ENCODE data around the gene P4HA2. TPM values are rescaled to one million over a fixed set of nuclear protein-coding genes. Genes with fewer than 3 reads are reported as not detected.
"Not testable (repeated sequence)": the region's sequence is repeated elsewhere in the genome, so short reads cannot be mapped to it uniquely, and the experiment has no call there.

P4HA2 gene
- total RNA-seq, 1 donor from 2014 or later: 79.0 TPM

DNA sequence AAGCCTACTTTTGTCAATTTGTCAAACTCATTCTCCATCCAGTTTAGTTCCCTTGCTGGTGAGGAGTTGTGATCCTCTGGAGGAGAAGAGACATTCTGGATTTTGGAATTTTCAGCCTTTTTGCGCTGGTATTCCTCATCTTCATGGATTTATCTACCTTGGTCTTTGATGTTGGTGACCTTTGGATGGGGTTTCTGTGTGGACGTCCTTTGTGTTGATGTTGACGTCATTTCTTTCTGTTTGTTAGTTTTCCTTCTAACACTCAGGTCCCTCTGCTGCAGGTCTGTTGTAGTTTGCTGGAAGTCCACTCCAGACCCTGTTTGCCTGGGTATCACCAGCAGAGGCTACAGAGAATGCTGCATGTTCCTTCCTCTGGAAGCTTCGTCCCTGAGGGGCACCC, 71.2 kb downstream of the P4HA2 start:
- Histone ChIP-seq H3K36me3 (no peaks in the 10 kb centered on the region), H3K27ac (no peak overlapping the region), H3K4me3 (no peak overlapping the region), H3K27me3 (no peaks in the 10 kb centered on the region), H3K4me1 (no peaks in the 10 kb centered on the region), H3K9me3 (peaks cover 6% of the 10 kb centered on the region)
- intact Hi-C loops (cut with DNase I): no loop called here
- no peak for DNase-seq
- no peak for ATAC-seq
- TF ChIP-seq, protein P1, sequence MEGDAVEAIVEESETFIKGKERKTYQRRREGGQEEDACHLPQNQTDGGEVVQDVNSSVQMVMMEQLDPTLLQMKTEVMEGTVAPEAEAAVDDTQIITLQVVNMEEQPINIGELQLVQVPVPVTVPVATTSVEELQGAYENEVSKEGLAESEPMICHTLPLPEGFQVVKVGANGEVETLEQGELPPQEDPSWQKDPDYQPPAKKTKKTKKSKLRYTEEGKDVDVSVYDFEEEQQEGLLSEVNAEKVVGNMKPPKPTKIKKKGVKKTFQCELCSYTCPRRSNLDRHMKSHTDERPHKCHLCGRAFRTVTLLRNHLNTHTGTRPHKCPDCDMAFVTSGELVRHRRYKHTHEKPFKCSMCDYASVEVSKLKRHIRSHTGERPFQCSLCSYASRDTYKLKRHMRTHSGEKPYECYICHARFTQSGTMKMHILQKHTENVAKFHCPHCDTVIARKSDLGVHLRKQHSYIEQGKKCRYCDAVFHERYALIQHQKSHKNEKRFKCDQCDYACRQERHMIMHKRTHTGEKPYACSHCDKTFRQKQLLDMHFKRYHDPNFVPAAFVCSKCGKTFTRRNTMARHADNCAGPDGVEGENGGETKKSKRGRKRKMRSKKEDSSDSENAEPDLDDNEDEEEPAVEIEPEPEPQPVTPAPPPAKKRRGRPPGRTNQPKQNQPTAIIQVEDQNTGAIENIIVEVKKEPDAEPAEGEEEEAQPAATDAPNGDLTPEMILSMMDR (IDR thresholded peaks at IDR 0.05): no peak

DNA sequence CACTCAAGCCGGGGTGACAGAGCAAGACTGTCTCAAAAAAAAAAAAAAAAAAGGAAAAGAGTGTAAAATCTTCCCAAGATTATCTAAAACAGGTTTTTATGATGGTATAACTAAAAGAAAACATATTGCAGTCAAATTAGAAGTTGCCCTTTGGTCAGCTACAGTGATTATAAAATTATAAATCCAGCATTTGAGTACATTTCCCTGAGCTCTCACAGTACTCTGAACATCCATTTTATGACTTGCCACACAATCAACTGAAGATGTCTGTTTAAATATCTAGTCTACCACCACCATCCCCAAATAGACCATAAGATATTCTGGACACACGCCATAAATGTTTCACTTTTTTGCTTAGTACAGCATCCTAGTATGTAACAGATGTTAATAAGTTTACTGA, 77.1 kb downstream of the P4HA2 start:
- ATAC-seq: no peak
- Histone ChIP-seq H3K36me3 (no peaks in the 10 kb centered on the region), H3K27ac (no peak overlapping the region), H3K27me3 (no peaks in the 10 kb centered on the region), H3K4me3 (no peak overlapping the region), H3K4me1 (no peaks in the 10 kb centered on the region), H3K9me3 (peaks cover 6% of the 10 kb centered on the region)
- DNase-seq: no peak
- intact Hi-C loops (cut with DNase I): no loop called here
- TF ChIP-seq, protein P1 (IDR thresholded peaks at IDR 0.05): no peak

DNA sequence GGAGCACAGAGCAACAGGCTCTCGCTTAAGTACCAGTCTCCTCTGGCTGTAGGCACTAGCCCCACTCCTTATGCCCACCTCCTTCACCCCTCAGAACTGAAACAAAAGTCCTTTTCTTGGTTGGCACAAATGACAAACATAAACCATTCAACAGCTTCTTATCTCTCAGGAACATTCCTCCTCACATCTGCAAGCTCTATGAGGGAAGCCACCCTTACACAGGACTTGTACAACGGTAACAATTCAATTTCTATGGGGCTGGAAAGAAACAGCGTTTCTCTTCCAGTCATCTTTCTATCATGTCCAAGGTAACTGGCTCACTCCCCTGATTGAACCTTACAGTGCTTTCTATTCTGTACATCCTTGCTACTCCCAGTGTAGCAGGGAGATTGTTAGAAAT, 80.0 kb downstream of the P4HA2 start:
- no peak for ATAC-seq
- H3K27ac ChIP-seq: no peak overlapping the region
- H3K4me1 ChIP-seq: no peaks in the 10 kb centered on the region
- H3K36me3 ChIP-seq: no peaks in the 10 kb centered on the region
- H3K9me3 ChIP-seq: peaks cover 11% of the 10 kb centered on the region
- no peak overlapping the region for H3K4me3 ChIP-seq
- TF ChIP-seq, protein P1 (IDR thresholded peaks at IDR 0.05): no peak
- H3K27me3 ChIP-seq: no peaks in the 10 kb centered on the region
- DNase-seq: no peak
- intact Hi-C loops (cut with DNase I): no loop called here

DNA sequence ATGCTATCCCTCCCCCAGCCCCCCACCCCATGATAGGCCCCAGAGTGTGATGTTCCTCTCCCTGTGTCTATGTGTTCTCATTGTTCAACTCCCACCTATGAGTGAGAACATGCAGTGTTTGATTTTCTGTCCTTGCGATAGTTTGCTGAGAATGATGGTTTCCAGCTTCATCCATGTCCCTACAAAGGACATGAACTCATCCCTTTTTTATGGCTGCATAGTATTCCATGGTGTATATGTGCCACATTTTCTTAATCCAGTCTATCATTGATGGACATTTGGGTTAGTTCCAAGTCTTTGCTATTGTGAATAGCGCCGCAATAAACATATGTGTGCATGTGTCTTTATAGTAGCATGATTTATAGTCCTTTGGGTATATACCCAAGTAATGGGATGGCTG, 82.3 kb downstream of the P4HA2 start:
- intact Hi-C loops (cut with DNase I); ATAC-seq; DNase-seq; H3K27ac ChIP-seq; H3K9me3 ChIP-seq; H3K27me3 ChIP-seq; H3K36me3 ChIP-seq; H3K4me1 ChIP-seq; H3K4me3 ChIP-seq: not testable (repeated sequence)

DNA sequence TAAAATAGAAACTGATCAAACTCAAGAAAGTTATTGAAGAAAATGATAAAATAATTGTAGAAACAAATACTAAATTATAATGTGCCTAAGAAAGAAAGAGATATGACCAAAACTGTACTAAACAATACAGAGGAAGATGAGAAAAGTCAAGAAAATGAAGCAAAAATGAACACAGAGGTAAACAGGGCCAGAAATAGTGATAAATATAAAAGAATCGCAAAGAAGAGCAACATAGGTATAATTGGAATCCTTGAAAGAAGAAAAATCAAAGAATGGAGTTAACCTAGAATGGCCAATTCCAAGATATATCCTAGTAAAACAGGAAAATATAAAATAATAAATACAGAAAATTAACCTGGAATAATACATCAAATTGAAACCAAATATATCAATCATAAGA, 84.5 kb downstream of the P4HA2 start:
- no peak for DNase-seq
- H3K9me3 ChIP-seq: peaks cover 6% of the 10 kb centered on the region
- no peak for ATAC-seq
- H3K4me1 ChIP-seq: no peaks in the 10 kb centered on the region
- H3K27me3 ChIP-seq: no peaks in the 10 kb centered on the region
- intact Hi-C loops (cut with DNase I): no loop called here
- no peak overlapping the region for H3K27ac ChIP-seq
- TF ChIP-seq, protein P1 (IDR thresholded peaks at IDR 0.05): no peak
- H3K4me3 ChIP-seq: no peak overlapping the region
- H3K36me3 ChIP-seq: no peaks in the 10 kb centered on the region

DNA sequence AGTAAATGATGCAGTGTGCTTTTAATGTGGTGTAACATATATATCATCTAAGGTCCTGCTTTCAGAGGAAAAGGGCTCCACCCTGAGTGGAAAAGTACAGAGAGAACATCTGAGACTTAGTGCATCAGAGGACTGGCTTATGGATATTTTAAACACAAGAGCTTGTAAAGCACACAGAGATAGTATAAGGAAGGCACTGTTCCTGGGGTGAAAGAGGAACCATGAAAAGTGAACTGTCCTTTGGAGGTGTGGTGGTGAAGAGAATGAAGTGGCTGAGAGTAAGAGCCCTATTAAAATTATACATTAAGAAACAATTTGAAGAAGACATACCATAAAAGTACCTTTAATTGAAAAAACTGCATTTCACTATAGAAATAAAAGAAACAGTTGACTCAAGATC, 85.2 kb downstream of the P4HA2 start:
- ATAC-seq: no peak

More for the DNA sequence above, 85.2 kb downstream of the P4HA2 start:
- Histone ChIP-seq H3K4me1 (no peaks in the 10 kb centered on the region), H3K9me3 (peaks cover 6% of the 10 kb centered on the region), H3K27me3 (no peaks in the 10 kb centered on the region), H3K4me3 (no peak overlapping the region), H3K27ac (no peak overlapping the region), H3K36me3 (no peaks in the 10 kb centered on the region)
- TF ChIP-seq, protein P1 (IDR thresholded peaks at IDR 0.05): no peak
- DNase-seq: no peak
- intact Hi-C loops (cut with DNase I): no loop called here

Small RNAs within 50 kb of the gene (microRNA-seq; reads per million reads assigned to microRNA genes)
- gene MIR6830 (ENCODE audit: borderline microRNAs expressed): not detected

Other genes starting within 250 kb of the P4HA2 start
- gene ACSL6, start 216.2 kb downstream of the P4HA2 start, total RNA-seq: 0.98 TPM
- not detected for gene IL3, start 167.2 kb downstream of the P4HA2 start, total RNA-seq
- gene CSF2, start 154.1 kb downstream of the P4HA2 start, total RNA-seq: 7.1 TPM
- 7.4 TPM for gene PDLIM4, start 29.8 kb upstream of the P4HA2 start, total RNA-seq
- gene SLC22A4, start 66.5 kb upstream of the P4HA2 start, total RNA-seq: 1.8 TPM
- 10.2 TPM for gene SLC22A5, start 141.9 kb upstream of the P4HA2 start, total RNA-seq

Data from upper lobe of right lung (tissue), 1 donor.